GM21786 (cell line): ENCODE data around the gene TNFRSF18.

Experiments
- ATAC-seq: cut with Tn5 transposase; IDR thresholded peaks from one replicate; pipeline ENCODE4 v1.9.1; 2021; ENCODE audit not compliant: unreplicated experiment

Gene TNFRSF18

GRCh38 chr1:1213345-1214265 lies 7.2 kb upstream of the TNFRSF18 start, which contains the start of gene TNFRSF4:
Gene TNFRSF4, minus strand, starts transcription at chr1:1214153. Its CDS starts 26 bp downstream, at chr1:1214127.
- no peak for ATAC-seq

- ATAC-seq: no peak
These were observed 6.5 kb upstream of the TNFRSF18 start for GRCh38 chr1:1212780-1213344.

- ATAC-seq: no peak
These were observed 5.4 kb upstream of the TNFRSF18 start for GRCh38 chr1:1211541-1212441.

GRCh38 chr1:1210726-1211540 lies 4.5 kb upstream of the TNFRSF18 start:
- ATAC-seq: no peak

GRCh38 chr1:1208713-1209433 lies 2.5 kb upstream of the TNFRSF18 start:
- ATAC-seq: no peak

- ATAC-seq: no peak
These were observed 1.1 kb upstream of the TNFRSF18 start for GRCh38 chr1:1207571-1207892.

GRCh38 chr1:1206966-1207531 lies 657 bp upstream of the TNFRSF18 start:
- no peak for ATAC-seq

- no peak for ATAC-seq
These were observed 520 bp downstream of the TNFRSF18 start for GRCh38 chr1:1205769-1206375.

GRCh38 chr1:1204998-1205768 lies 1.2 kb downstream of the TNFRSF18 start:
- no peak for ATAC-seq

GRCh38 chr1:1204425-1204920 lies 1.9 kb downstream of the TNFRSF18 start:
- no peak for ATAC-seq

- no peak for ATAC-seq
These were observed 2.6 kb downstream of the TNFRSF18 start for GRCh38 chr1:1203561-1204424.

GRCh38 chr1:1202831-1203560 lies 3.4 kb downstream of the TNFRSF18 start:
- ATAC-seq: no peak

- ATAC-seq: no peak
These were observed 5.2 kb downstream of the TNFRSF18 start for GRCh38 chr1:1200876-1201810.

GRCh38 chr1:1199961-1200875 lies 6.2 kb downstream of the TNFRSF18 start:
- ATAC-seq: no peak
